Mesothelial cell of epicardium (in vitro differentiated cells): ENCODE results near the gene MYO1G. TPM values are rescaled to one million over a fixed set of nuclear protein-coding genes. Genes with fewer than 3 reads are reported as not detected.

Source experiments
- DNase-seq, 2 experiments: peaks; one replicate each; pipeline ENCODE4 v3.0.0; 2021; ENCODE audit warnings: low spot score in 2 of 2; ENCODE audit not compliant: unreplicated experiment in 2 of 2
- H3K27ac Mint-ChIP-seq: 2 replicates; pipeline ENCODE4 v1.8.0; 2021; ENCODE audit warnings: mixed read lengths
- H3K27me3 Mint-ChIP-seq: 2 replicates; pipeline ENCODE4 v1.8.0; 2021; ENCODE audit warnings: low read depth, mixed read lengths
- H3K36me3 Mint-ChIP-seq: 2 replicates; pipeline ENCODE4 v1.8.0; 2021; ENCODE audit warnings: mixed read lengths
- H3K4me1 Mint-ChIP-seq: 2 replicates; pipeline ENCODE4 v1.8.0; 2021; ENCODE audit warnings: mixed read lengths
- H3K4me3 Mint-ChIP-seq: 2 replicates; pipeline ENCODE4 v1.8.0; 2021; ENCODE audit warnings: mild to moderate bottlenecking, moderate library complexity, mixed read lengths
- H3K9me3 Mint-ChIP-seq: 2 replicates; pipeline ENCODE4 v1.8.0; 2021; ENCODE audit warnings: mixed read lengths
- CTCF ChIP-seq: fragments of 200-600 bp; sonication (generic); IDR thresholded peaks from one replicate; pipeline ENCODE4 v1.5.0; 2021; ENCODE audit warnings: antibody characterized with exemption; ENCODE audit not compliant: unreplicated experiment
- total RNA-seq: library from RNA; stranded (reverse); gene quantifications from 3 replicates; pipeline ENCODE4 v1.2.1, GENCODE V29; 2021

Gene MYO1G
- total RNA-seq, 1 donor from 2014 or later: 0.65 TPM

DNA sequence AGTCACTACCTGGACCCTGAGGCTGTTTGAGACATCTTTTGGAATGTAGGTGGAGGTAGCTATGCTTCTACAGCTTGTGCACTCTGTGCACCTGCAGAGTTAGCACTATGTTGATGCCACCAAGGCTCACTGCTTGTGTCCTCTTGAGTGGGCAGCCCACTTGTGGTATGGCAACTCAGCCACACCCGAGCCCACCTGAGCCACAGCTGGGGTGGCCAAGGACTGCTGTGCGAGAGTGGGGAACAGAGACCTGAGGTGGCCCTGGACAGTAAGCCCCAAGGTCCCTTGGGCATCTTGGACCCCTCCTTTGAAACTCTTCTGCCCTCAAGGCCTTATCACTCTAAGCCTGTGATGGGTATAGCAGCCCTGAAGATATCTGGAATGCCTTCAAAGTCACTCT, 25.7 kb downstream of the MYO1G start:
- Mint-ChIP-seq H3K36me3 (no peaks in the 10 kb centered on the region), H3K27ac (no peak overlapping the region), H3K27me3 (peaks cover 36% of the 10 kb centered on the region), H3K9me3 (no peaks in the 10 kb centered on the region), H3K4me3 (no peak overlapping the region), H3K4me1 (no peaks in the 10 kb centered on the region)
- no peak for TF ChIP-seq CTCF
- no peak for DNase-seq

GRCh38 chr7:44949303-44949702, 29.5 kb downstream of the MYO1G start:
- Mint-ChIP-seq H3K27ac (no peak overlapping the region), H3K36me3 (no peaks in the 10 kb centered on the region), H3K4me1 (no peaks in the 10 kb centered on the region), H3K4me3 (no peak overlapping the region), H3K9me3 (no peaks in the 10 kb centered on the region), H3K27me3 (peaks cover 58% of the 10 kb centered on the region)
- TF ChIP-seq CTCF: no peak
- no peak for DNase-seq

DNA sequence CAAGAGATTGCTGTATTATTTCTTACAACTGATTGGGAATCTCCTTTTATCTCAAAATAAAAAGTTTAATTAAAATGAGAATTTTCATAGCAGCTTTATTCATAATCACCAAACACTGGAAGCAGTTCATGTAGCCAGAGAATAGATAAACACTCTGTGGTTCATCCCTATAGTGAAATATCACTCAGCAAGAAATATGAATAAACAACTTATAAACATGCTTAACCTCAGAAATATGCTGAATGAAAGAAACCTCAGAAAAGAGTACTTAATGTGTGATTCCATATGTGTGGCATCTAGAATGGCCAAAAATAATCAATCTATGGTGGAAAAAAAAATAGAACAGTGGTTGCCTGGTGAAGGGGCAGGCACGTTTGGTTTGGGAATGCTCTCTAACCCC, 33.3 kb downstream of the MYO1G start:
- Mint-ChIP-seq H3K9me3 (no peaks in the 10 kb centered on the region), H3K36me3 (no peaks in the 10 kb centered on the region), H3K4me1 (no peaks in the 10 kb centered on the region)

DNA sequence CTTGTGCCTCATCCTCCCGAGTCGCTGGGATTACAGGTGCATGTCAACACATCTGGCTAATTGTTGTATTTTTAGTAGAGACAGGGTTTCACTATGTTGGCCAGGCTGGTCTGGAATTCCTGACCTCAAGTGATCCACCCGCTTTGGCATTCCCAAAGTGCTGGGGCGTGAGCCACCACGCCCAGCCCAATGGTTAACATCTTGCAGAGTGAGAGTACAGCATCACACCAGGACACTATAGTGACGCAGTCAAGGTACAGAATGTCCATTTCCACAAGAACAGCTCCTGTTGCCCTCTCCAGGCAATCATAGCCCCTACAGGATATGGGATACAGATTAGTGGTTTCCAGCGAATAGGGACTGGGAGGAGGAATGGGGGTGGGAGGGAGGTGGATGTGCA, 34.0 kb downstream of the MYO1G start:
- no peak overlapping the region for H3K27ac Mint-ChIP-seq
- no peak for TF ChIP-seq CTCF
- H3K27me3 Mint-ChIP-seq: peaks cover 66% of the 10 kb centered on the region
- H3K36me3 Mint-ChIP-seq: no peaks in the 10 kb centered on the region
- no peaks in the 10 kb centered on the region for H3K4me1 Mint-ChIP-seq
- H3K9me3 Mint-ChIP-seq: no peaks in the 10 kb centered on the region
- no peak for DNase-seq
- no peak overlapping the region for H3K4me3 Mint-ChIP-seq

More for the DNA sequence above, 33.3 kb downstream of the MYO1G start:
- peaks cover 63% of the 10 kb centered on the region for H3K27me3 Mint-ChIP-seq
- no peak for TF ChIP-seq CTCF
- no peak for DNase-seq
- no peak overlapping the region for H3K27ac Mint-ChIP-seq
- H3K4me3 Mint-ChIP-seq: no peak overlapping the region

- no peak overlapping the region for H3K27ac Mint-ChIP-seq
- no peak for TF ChIP-seq CTCF
- H3K4me3 Mint-ChIP-seq: no peak overlapping the region
- H3K9me3 Mint-ChIP-seq: no peaks in the 10 kb centered on the region
- no peaks in the 10 kb centered on the region for H3K36me3 Mint-ChIP-seq
- no peak for DNase-seq
- H3K27me3 Mint-ChIP-seq: peaks cover 62% of the 10 kb centered on the region
- no peaks in the 10 kb centered on the region for H3K4me1 Mint-ChIP-seq
These were observed 35.2 kb downstream of the MYO1G start for GRCh38 chr7:44943631-44944030.

- no peak overlapping the region for H3K27ac Mint-ChIP-seq
- DNase-seq: no peak
- H3K27me3 Mint-ChIP-seq: peaks cover 62% of the 10 kb centered on the region
- no peak for TF ChIP-seq CTCF
- H3K4me1 Mint-ChIP-seq: no peaks in the 10 kb centered on the region
- no peak overlapping the region for H3K4me3 Mint-ChIP-seq
- H3K36me3 Mint-ChIP-seq: no peaks in the 10 kb centered on the region
- no peaks in the 10 kb centered on the region for H3K9me3 Mint-ChIP-seq
These were observed 41.4 kb downstream of the MYO1G start for GRCh38 chr7:44937426-44937825.
